Caco-2 (cell line): Measurements from ENCODE around the gene OOEP. TPM values are rescaled to one million over a fixed set of nuclear protein-coding genes. Genes with fewer than 3 reads are reported as not detected.

Experiments
- BruUV-seq: library from RNA; stranded (reverse); fragments of 400-500 nt; replicated peaks from 2 replicates; lab custom pipeline; 2021; lab: Mats Ljungman, UMichigan
- CTCF ChIA-PET: fragments of 300-600 bp; sonication (Branson Sonifier 250); formaldehyde crosslinking; loops from one replicate; lab custom pipeline; 2022; ENCODE audit warnings: antibody characterized with exemption; lab: Charles Lee
- POLR2A ChIA-PET: fragments of 300-600 bp; sonication (Branson Sonifier 250); formaldehyde crosslinking; loops from one replicate; lab custom pipeline; 2022; ENCODE audit warnings: antibody characterized with exemption; lab: Charles Lee
- DNase-seq, 2 experiments: peaks; one replicate each; pipeline versions ENCODE4 v3.0.0 to v3.0.0-alpha.2; 2020 to 2022
- H3K27me3 ChIP-seq: replicated peaks from 2 replicates; pipeline ENCODE4 v1.6.0; 2011; ENCODE audit warnings: low read length; ENCODE audit not compliant: control insufficient read depth, insufficient read depth
- H3K36me3 ChIP-seq: 2 replicates; pipeline ENCODE4 v1.5.1; 2011; ENCODE audit warnings: low read length; ENCODE audit not compliant: control insufficient read depth, insufficient read depth
- H3K4me1 ChIP-seq: fragments of 250-450 bp; sonication (Bioruptor Pico); 2 replicates; pipeline ENCODE4 v1.5.1; 2020; ENCODE audit warnings: mild to moderate bottlenecking
- H3K4me3 ChIP-seq: 2 replicates; pipeline ENCODE4 v1.5.1; 2011; ENCODE audit warnings: low read depth, mild to moderate bottlenecking, control low read depth, low read length
- H3K9me3 ChIP-seq: fragments of 250-450 bp; sonication (Bioruptor Pico); 2 replicates; pipeline ENCODE4 v1.5.1; 2020; ENCODE audit warnings: mild to moderate bottlenecking, moderate library complexity
- H3K27ac Mint-ChIP-seq: one replicate; pipeline ENCODE4 v1.8.0; 2022; ENCODE audit warnings: mixed read lengths; ENCODE audit not compliant: unreplicated experiment
- H3K27me3 Mint-ChIP-seq: one replicate; pipeline ENCODE4 v1.8.0; 2022; ENCODE audit warnings: mixed read lengths; ENCODE audit not compliant: insufficient read depth, unreplicated experiment
- H3K36me3 Mint-ChIP-seq: one replicate; pipeline ENCODE4 v1.8.0; 2022; ENCODE audit warnings: mild to moderate bottlenecking, mixed read lengths; ENCODE audit not compliant: insufficient read depth, unreplicated experiment
- H3K4me1 Mint-ChIP-seq: one replicate; pipeline ENCODE4 v1.8.0; 2022; ENCODE audit warnings: low read depth, mixed read lengths; ENCODE audit not compliant: unreplicated experiment
- H3K4me3 Mint-ChIP-seq: one replicate; pipeline ENCODE4 v1.8.0; 2022; ENCODE audit warnings: mild to moderate bottlenecking, moderate library complexity, mixed read lengths; ENCODE audit not compliant: unreplicated experiment
- H3K9me3 Mint-ChIP-seq: one replicate; pipeline ENCODE4 v1.8.0; 2022; ENCODE audit warnings: mixed read lengths; ENCODE audit not compliant: unreplicated experiment
- intact Hi-C: fragments of 100-400 bp; cut with micrococcal nuclease; formaldehyde crosslinking; loops from one replicate; pipeline ENCODE4 v1.10.0; 2022; ENCODE audit not compliant: unreplicated experiment
- total RNA-seq: library from RNA; stranded (reverse); gene quantifications from 2 replicates; pipeline ENCODE4 v1.2.3, GENCODE V29; 2022
- TF ChIP-seq, protein P1 (sequence below), 2 experiments: fragments of 200-600 bp in 1 of 2; IDR thresholded peaks; 1 replicate in 1 of 2; 2 replicates in 1 of 2; pipeline versions ENCODE4 v1.5.1 to v1.8.0; 2011 to 2022; ENCODE audit warnings: antibody characterized with exemption in 1 of 2, control low read depth in 1 of 2, inconsistent platforms in 1 of 2, low read depth in 1 of 2, low read length in 1 of 2, mild to moderate bottlenecking in 1 of 2, moderate library complexity in 1 of 2; ENCODE audit not compliant: insufficient read depth in 1 of 2, severe bottlenecking in 1 of 2, unreplicated experiment in 1 of 2

The OOEP gene
- total RNA-seq, 1 experiment from 2014 or later = not detected

DNA sequence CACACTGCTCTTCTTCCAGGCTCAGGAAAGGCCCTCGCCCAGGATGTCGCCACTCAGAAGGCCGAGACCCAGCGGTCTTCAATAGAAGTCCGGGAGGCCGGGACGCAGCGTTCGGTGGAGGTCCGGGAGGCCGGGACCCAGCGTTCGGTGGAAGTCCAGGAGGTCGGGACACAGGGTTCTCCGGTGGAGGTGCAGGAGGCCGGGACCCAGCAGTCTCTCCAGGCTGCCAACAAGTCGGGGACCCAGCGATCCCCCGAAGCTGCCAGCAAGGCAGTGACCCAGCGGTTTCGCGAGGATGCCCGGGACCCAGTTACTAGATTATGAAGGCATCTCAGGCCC is 6.2 kb downstream of the OOEP start:
- H3K4me3 Mint-ChIP-seq = no peak overlapping the region
- no peak overlapping the region for H3K27ac Mint-ChIP-seq
- H3K9me3 Mint-ChIP-seq = no peaks in the 10 kb centered on the region
- no peaks in the 10 kb centered on the region for H3K27me3 Mint-ChIP-seq
- Histone ChIP-seq H3K4me1 (no peaks in the 10 kb centered on the region), H3K4me3 (no peak overlapping the region), H3K27me3 (no peaks in the 10 kb centered on the region), H3K36me3 (no peaks in the 10 kb centered on the region), H3K9me3 (no peaks in the 10 kb centered on the region)
- TF ChIP-seq, protein P1, sequence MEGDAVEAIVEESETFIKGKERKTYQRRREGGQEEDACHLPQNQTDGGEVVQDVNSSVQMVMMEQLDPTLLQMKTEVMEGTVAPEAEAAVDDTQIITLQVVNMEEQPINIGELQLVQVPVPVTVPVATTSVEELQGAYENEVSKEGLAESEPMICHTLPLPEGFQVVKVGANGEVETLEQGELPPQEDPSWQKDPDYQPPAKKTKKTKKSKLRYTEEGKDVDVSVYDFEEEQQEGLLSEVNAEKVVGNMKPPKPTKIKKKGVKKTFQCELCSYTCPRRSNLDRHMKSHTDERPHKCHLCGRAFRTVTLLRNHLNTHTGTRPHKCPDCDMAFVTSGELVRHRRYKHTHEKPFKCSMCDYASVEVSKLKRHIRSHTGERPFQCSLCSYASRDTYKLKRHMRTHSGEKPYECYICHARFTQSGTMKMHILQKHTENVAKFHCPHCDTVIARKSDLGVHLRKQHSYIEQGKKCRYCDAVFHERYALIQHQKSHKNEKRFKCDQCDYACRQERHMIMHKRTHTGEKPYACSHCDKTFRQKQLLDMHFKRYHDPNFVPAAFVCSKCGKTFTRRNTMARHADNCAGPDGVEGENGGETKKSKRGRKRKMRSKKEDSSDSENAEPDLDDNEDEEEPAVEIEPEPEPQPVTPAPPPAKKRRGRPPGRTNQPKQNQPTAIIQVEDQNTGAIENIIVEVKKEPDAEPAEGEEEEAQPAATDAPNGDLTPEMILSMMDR (IDR thresholded peaks at IDR 0.05; ENCODE audit: insufficient read depth in 1 of 2, low read depth in 1 of 2, low read length in 1 of 2, severe bottlenecking in 1 of 2, unreplicated experiment in 1 of 2) = no peak
- H3K36me3 Mint-ChIP-seq = no peaks in the 10 kb centered on the region
- ChIA-PET POLR2A (no interaction called here), CTCF (no interaction called here)
- BruUV-seq = no TSS peak
- DNase-seq = no peak
- no peaks in the 10 kb centered on the region for H3K4me1 Mint-ChIP-seq
- intact Hi-C loops = no loop called here

- H3K4me1 Mint-ChIP-seq = no peaks in the 10 kb centered on the region
- no peaks in the 10 kb centered on the region for H3K36me3 Mint-ChIP-seq
- Histone ChIP-seq H3K27me3 (no peaks in the 10 kb centered on the region), H3K4me1 (no peaks in the 10 kb centered on the region), H3K36me3 (no peaks in the 10 kb centered on the region), H3K9me3 (no peaks in the 10 kb centered on the region), H3K4me3 (no peak overlapping the region)
- ChIA-PET POLR2A (no interaction called here), CTCF (no interaction called here)
- H3K4me3 Mint-ChIP-seq = no peak overlapping the region
- no peak overlapping the region for H3K27ac Mint-ChIP-seq
- BruUV-seq = no TSS peak
- TF ChIP-seq, protein P1 (IDR thresholded peaks at IDR 0.05; ENCODE audit: insufficient read depth in 1 of 2, low read depth in 1 of 2, low read length in 1 of 2, severe bottlenecking in 1 of 2, unreplicated experiment in 1 of 2) = no peak
- DNase-seq = no peak
- H3K27me3 Mint-ChIP-seq = no peaks in the 10 kb centered on the region
- H3K9me3 Mint-ChIP-seq = no peaks in the 10 kb centered on the region
- intact Hi-C loops = no loop called here
Measured at GRCh38 chr6:73362869-73363536, 6.7 kb downstream of the OOEP start.

- no peaks in the 10 kb centered on the region for H3K4me1 Mint-ChIP-seq
- CTCF ChIA-PET = no interaction called here
- Histone ChIP-seq H3K36me3 (no peaks in the 10 kb centered on the region), H3K9me3 (no peaks in the 10 kb centered on the region), H3K4me1 (no peaks in the 10 kb centered on the region), H3K4me3 (no peak within 1 kb of the TSS), H3K27me3 (no peaks in the 10 kb centered on the region)
- no TSS peak for BruUV-seq
- H3K4me3 Mint-ChIP-seq = no peak within 1 kb of the TSS
- no peaks in the 10 kb centered on the region for H3K36me3 Mint-ChIP-seq
- intact Hi-C loops = no loop called here
- POLR2A ChIA-PET = no interaction called here
- DNase-seq = no peak
- no peaks in the 10 kb centered on the region for H3K9me3 Mint-ChIP-seq
- TF ChIP-seq, protein P1 (IDR thresholded peaks at IDR 0.05; ENCODE audit: insufficient read depth in 1 of 2, low read depth in 1 of 2, low read length in 1 of 2, severe bottlenecking in 1 of 2, unreplicated experiment in 1 of 2) = no peak
- no peak within 1 kb of the TSS for H3K27ac Mint-ChIP-seq
- H3K27me3 Mint-ChIP-seq = no peaks in the 10 kb centered on the region
Measured at GRCh38 chr6:73362358-73362757, 7.3 kb downstream of the OOEP start, which contains the start of gene KHDC3L. Gene KHDC3L (plus strand): TSS chr6:73362658. CDS start chr6:73362730, 72 bp downstream.
